HG03066 (cell line): ENCODE data around the gene B3GNT7.
"Not testable (repeated sequence)": the region's sequence is repeated elsewhere in the genome, so short reads cannot be mapped to it uniquely, and the experiment has no call there.

ENCODE experiments used
- ATAC-seq: cut with Tn5 transposase; IDR thresholded peaks from one replicate; pipeline ENCODE4 v1.9.1; 2021; ENCODE audit warnings: low read depth; ENCODE audit not compliant: unreplicated experiment

Gene B3GNT7

GRCh38 chr2:231421051-231421580 lies 25.6 kb downstream of the B3GNT7 start:
- no peak for ATAC-seq

GRCh38 chr2:231422056-231422455 lies 26.5 kb downstream of the B3GNT7 start:
- ATAC-seq = no peak

GRCh38 chr2:231423176-231423575 lies 27.7 kb downstream of the B3GNT7 start:
- no peak for ATAC-seq

- no peak for ATAC-seq
Measured at GRCh38 chr2:231425291-231425810, 29.8 kb downstream of the B3GNT7 start.

- no peak for ATAC-seq
Measured at GRCh38 chr2:231425811-231426703, 30.5 kb downstream of the B3GNT7 start.

GRCh38 chr2:231427116-231427515 lies 31.6 kb downstream of the B3GNT7 start:
- no peak for ATAC-seq

GRCh38 chr2:231429152-231429551 lies 33.6 kb downstream of the B3GNT7 start:
- no peak for ATAC-seq

GRCh38 chr2:231429901-231430300 lies 34.4 kb downstream of the B3GNT7 start:
- no peak for ATAC-seq

GRCh38 chr2:231430437-231430836 lies 34.9 kb downstream of the B3GNT7 start:
- ATAC-seq = not testable (repeated sequence)

GRCh38 chr2:231431606-231432005 lies 36.1 kb downstream of the B3GNT7 start:
- no peak for ATAC-seq

GRCh38 chr2:231433990-231434389 lies 38.5 kb downstream of the B3GNT7 start:
- no peak for ATAC-seq

- ATAC-seq = no peak
Measured at GRCh38 chr2:231436957-231437356, 41.4 kb downstream of the B3GNT7 start.

- no peak for ATAC-seq
Measured at GRCh38 chr2:231449503-231450054, 54.1 kb downstream of the B3GNT7 start.

- no peak for ATAC-seq
Measured at GRCh38 chr2:231450548-231450989, 55.1 kb downstream of the B3GNT7 start.
